ENCODE measurements around the gene STK24.

- TF ChIP-seq CTCF (conservative IDR thresholded peaks at IDR 0.05; ENCODE audit: low read depth, low read length) (no peak), MXI1 (IDR thresholded peaks at IDR 0.05; ENCODE audit: borderline replicate concordance, low read depth, low read length) (no peak), POLR2A (IDR thresholded peaks at IDR 0.05; ENCODE audit: low read depth, low read length) (no peak), FOS (IDR thresholded peaks at IDR 0.05; ENCODE audit: low read depth, low read length) (no peak), CHD1 (IDR thresholded peaks at IDR 0.05; ENCODE audit: low read depth, low read length) (no peak), RAD21 (IDR thresholded peaks at IDR 0.05; ENCODE audit: low read length) (no peak), USF2 (IDR thresholded peaks at IDR 0.05; ENCODE audit: low read depth, low read length) (no peak), RCOR1 (IDR thresholded peaks at IDR 0.05; ENCODE audit: insufficient replicate concordance, low read length) (no peak), ELK1 (IDR thresholded peaks at IDR 0.05; ENCODE audit: borderline replicate concordance, low read depth, low read length) (no peak), NFE2L2 (IDR thresholded peaks at IDR 0.05; ENCODE audit: low read depth, low read length) (no peak)
Measured at GRCh38 chr13:98570929-98571372, 6.0 kb downstream of the STK24 start.
